SK-N-SH (cell line): ENCODE data around the gene P3H3. TPM values are rescaled to one million over a fixed set of nuclear protein-coding genes. Genes with fewer than 3 reads are reported as not detected.

Experiments
- CTCF ChIA-PET: fragments of 300-600, 350-600 bp; formaldehyde crosslinking; extraction: SDS; loops from one replicate; lab custom pipeline; 2021; lab: Yijun Ruan, JAX
- POLR2A ChIA-PET: fragments of 350-600 bp; sonication (Branson Sonifier 250); formaldehyde crosslinking; extraction: SDS; loops from one replicate; lab custom pipeline; 2020; ENCODE audit warnings: antibody characterized with exemption, inconsistent platforms; lab: Yijun Ruan, JAX
- DNase-seq: peaks from one replicate; pipeline ENCODE4 v3.0.0; 2012
- H2AFZ ChIP-seq: fragments of 200-600 bp; sonication (generic); 2 replicates; pipeline ENCODE4 v1.8.1; 2016; ENCODE audit warnings: antibody characterized with exemption, mild to moderate bottlenecking, low read depth
- H3F3A ChIP-seq: fragments of 200-600 bp; sonication (generic); replicated peaks from 2 replicates; pipeline ENCODE3; 2016; ENCODE audit warnings: antibody characterized with exemption, mild to moderate bottlenecking; ENCODE audit not compliant: insufficient read depth
- H3K27ac ChIP-seq, 2 experiments: fragments of 200-500 bp in 1 of 2; fragments of 200-600 bp in 1 of 2; sonication (Bioruptor generic) in 1 of 2; sonication (generic), shearing (Covaris generic) in 1 of 2; 2 replicates each; pipeline versions ENCODE4 v1.5.1 to v1.6.1; 2014 to 2016; ENCODE audit warnings: low read depth in 2 of 2, inconsistent platforms in 1 of 2, low read length in 1 of 2, mild to moderate bottlenecking in 1 of 2, mixed read lengths in 1 of 2
- H3K27me3 ChIP-seq: fragments of 200-600 bp; sonication (generic), shearing (Covaris generic); 2 replicates; pipeline ENCODE4 v1.6.1; 2016; ENCODE audit warnings: mixed run types; ENCODE audit not compliant: insufficient read depth
- H3K36me3 ChIP-seq, 2 experiments: fragments of 200-500 bp in 1 of 2; fragments of 200-600 bp in 1 of 2; sonication (Bioruptor generic) in 1 of 2; sonication (generic) in 1 of 2; replicated peaks in 1 of 2; 2 replicates each; pipeline versions ENCODE3 to v1.5.1; 2014 to 2016; ENCODE audit warnings: low read length in 1 of 2, mild to moderate bottlenecking in 1 of 2; ENCODE audit not compliant: insufficient read depth in 2 of 2, control insufficient read depth in 1 of 2
- H3K4me1 ChIP-seq, 2 experiments: fragments of 200-500 bp in 1 of 2; fragments of 200-600 bp in 1 of 2; sonication (Bioruptor generic) in 1 of 2; sonication (generic), shearing (Covaris generic) in 1 of 2; 2 replicates each; pipeline versions ENCODE4 v1.5.1 to v1.6.1; 2014 to 2016; ENCODE audit warnings: low read depth in 1 of 2, low read length in 1 of 2, mixed run types in 1 of 2; ENCODE audit not compliant: insufficient read depth in 2 of 2, control insufficient read depth in 1 of 2
- H3K4me2 ChIP-seq: fragments of 200-600 bp; sonication (generic), shearing (Covaris generic); 2 replicates; pipeline ENCODE4 v1.6.1; 2017; ENCODE audit warnings: mixed run types
- H3K4me3 ChIP-seq, 2 experiments: fragments of 200-500 bp in 1 of 2; fragments of 200-600 bp in 1 of 2; sonication (Bioruptor generic) in 1 of 2; sonication (generic), shearing (Covaris generic) in 1 of 2; 2 replicates each; pipeline versions ENCODE4 v1.5.1 to v1.8.1; 2014 to 2016; ENCODE audit warnings: low read depth in 2 of 2, inconsistent platforms in 1 of 2, low read length in 1 of 2, mild to moderate bottlenecking in 1 of 2, mixed read lengths in 1 of 2, moderate library complexity in 1 of 2
- H3K79me2 ChIP-seq: fragments of 200-600 bp; sonication (generic); 2 replicates; pipeline ENCODE4 v1.8.1; 2017; ENCODE audit warnings: mild to moderate bottlenecking; ENCODE audit not compliant: insufficient read depth
- H3K9ac ChIP-seq: fragments of 200-600 bp; sonication (generic); 2 replicates; pipeline ENCODE4 v1.6.1; 2017; ENCODE audit warnings: mixed run types
- H3K9me2 ChIP-seq: fragments of 200-600 bp; sonication (generic); 2 replicates; pipeline ENCODE4 v1.6.1; 2017; ENCODE audit warnings: mixed run types
- H3K9me3 ChIP-seq: fragments of 200-600 bp; sonication (generic); 2 replicates; pipeline ENCODE4 v1.6.1; 2017; ENCODE audit warnings: mixed run types, mild to moderate bottlenecking, moderate library complexity
- H4K20me1 ChIP-seq: fragments of 200-600 bp; sonication (generic); 2 replicates; pipeline ENCODE4 v1.6.1; 2017; ENCODE audit warnings: mild to moderate bottlenecking, mixed run types; ENCODE audit not compliant: insufficient read depth
- CHD2 ChIP-seq: fragments of 150-350 bp; IDR thresholded peaks from 2 replicates; pipeline ENCODE4 v1.6.1; 2018; ENCODE audit warnings: low read length; ENCODE audit not compliant: partially characterized antibody
- ELF1 ChIP-seq: IDR thresholded peaks from 2 replicates; pipeline ENCODE4 v1.4.0; 2012
- FOSL2 ChIP-seq: IDR thresholded peaks from 2 replicates; pipeline ENCODE4 v1.4.0; 2012; ENCODE audit warnings: low read depth, mild to moderate bottlenecking, moderate library complexity, borderline replicate concordance
- FOXM1 ChIP-seq: IDR thresholded peaks from 2 replicates; pipeline ENCODE4 v1.4.0; 2012; ENCODE audit warnings: low read depth, mild to moderate bottlenecking
- GABPA ChIP-seq: IDR thresholded peaks from 2 replicates; pipeline ENCODE4 v1.4.0; 2012; ENCODE audit warnings: low read depth, mild to moderate bottlenecking
- MXI1 ChIP-seq: IDR thresholded peaks from 2 replicates; pipeline ENCODE4 v1.6.1; 2012; ENCODE audit warnings: mild to moderate bottlenecking, low read depth, low read length, improper control_type of control experiment
- PBX3 ChIP-seq: IDR thresholded peaks from 2 replicates; pipeline ENCODE4; 2012
- RAD21 ChIP-seq: IDR thresholded peaks from 2 replicates; pipeline ENCODE4 v1.6.1; 2012; ENCODE audit warnings: mild to moderate bottlenecking, low read length
- SIN3A ChIP-seq: IDR thresholded peaks from 2 replicates; pipeline ENCODE4 v1.6.1; 2012; ENCODE audit warnings: low read depth, mild to moderate bottlenecking, low read length, moderate library complexity, borderline replicate concordance
- SMC3 ChIP-seq: IDR thresholded peaks from 2 replicates; pipeline ENCODE4 v1.6.1; 2012; ENCODE audit warnings: low read depth, low read length, improper control_type of control experiment
- TAF1 ChIP-seq: IDR thresholded peaks from 2 replicates; pipeline ENCODE4 v1.6.1; 2012; ENCODE audit warnings: low read depth, mild to moderate bottlenecking, low read length, moderate library complexity, borderline replicate concordance
- USF1 ChIP-seq: IDR thresholded peaks from 2 replicates; pipeline ENCODE4 v1.4.0; 2012; ENCODE audit warnings: low read depth, borderline replicate concordance
- YY1 ChIP-seq: IDR thresholded peaks from 2 replicates; pipeline ENCODE4 v1.4.0; 2012; ENCODE audit warnings: low read depth, mild to moderate bottlenecking
- WGBS: methylation state at CpG from one replicate; pipeline ENCODE4 v1.1.6; 2017; ENCODE audit warnings: low lambda C conversion rate; 5-methylcytosine and 5-hydroxymethylcytosine counted together
- polyA plus RNA-seq, 3 experiments: library from polyadenylated mRNA; depleted of rRNA; stranded (reverse); fragments of >200 nt; gene quantifications; 2 replicates each; pipeline ENCODE4 v1.2.3, GENCODE V29; 2012
- TF ChIP-seq, protein P1 (sequence below): fragments of 150-350 bp; IDR thresholded peaks from 2 replicates; pipeline ENCODE4 v1.6.1; 2017; ENCODE audit warnings: antibody characterized with exemption, low read length, low read depth, borderline replicate concordance
- TF ChIP-seq, protein P2 (sequence below): IDR thresholded peaks from 2 replicates; pipeline ENCODE4 v1.6.1; 2012; ENCODE audit warnings: mild to moderate bottlenecking, low read depth, low read length, moderate library complexity
- TF ChIP-seq, protein P3 (sequence below): IDR thresholded peaks from 2 replicates; pipeline ENCODE4 v1.4.0; 2012; ENCODE audit warnings: low read depth

The P3H3 gene
- polyA plus RNA-seq, 1 of the 3 experiments (the other 2 are of a cell fraction): 74.6 TPM

- POLR2A ChIA-PET: no interaction called here
- Histone ChIP-seq H3F3A (no peaks in the 10 kb centered on the region), H3K79me2 (no peaks in the 10 kb centered on the region), H3K36me3 (peaks cover 34 to 63% of the 10 kb centered on the region in 2 experiments), H4K20me1 (0 out of 2 replicates have a peak, but pooled peaks cover 8% of the 10 kb centered on the region)
- 96% methylated on average over 8 of the region's 26 CpGs for WGBS
- no peak for TF ChIP-seq SMC3
- TF ChIP-seq RAD21: no peak
- TF ChIP-seq CHD2: no peak
- TF ChIP-seq, protein P1, sequence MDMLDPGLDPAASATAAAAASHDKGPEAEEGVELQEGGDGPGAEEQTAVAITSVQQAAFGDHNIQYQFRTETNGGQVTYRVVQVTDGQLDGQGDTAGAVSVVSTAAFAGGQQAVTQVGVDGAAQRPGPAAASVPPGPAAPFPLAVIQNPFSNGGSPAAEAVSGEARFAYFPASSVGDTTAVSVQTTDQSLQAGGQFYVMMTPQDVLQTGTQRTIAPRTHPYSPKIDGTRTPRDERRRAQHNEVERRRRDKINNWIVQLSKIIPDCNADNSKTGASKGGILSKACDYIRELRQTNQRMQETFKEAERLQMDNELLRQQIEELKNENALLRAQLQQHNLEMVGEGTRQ: no peak
- no peak for TF ChIP-seq PBX3
- TF ChIP-seq, protein P2, sequence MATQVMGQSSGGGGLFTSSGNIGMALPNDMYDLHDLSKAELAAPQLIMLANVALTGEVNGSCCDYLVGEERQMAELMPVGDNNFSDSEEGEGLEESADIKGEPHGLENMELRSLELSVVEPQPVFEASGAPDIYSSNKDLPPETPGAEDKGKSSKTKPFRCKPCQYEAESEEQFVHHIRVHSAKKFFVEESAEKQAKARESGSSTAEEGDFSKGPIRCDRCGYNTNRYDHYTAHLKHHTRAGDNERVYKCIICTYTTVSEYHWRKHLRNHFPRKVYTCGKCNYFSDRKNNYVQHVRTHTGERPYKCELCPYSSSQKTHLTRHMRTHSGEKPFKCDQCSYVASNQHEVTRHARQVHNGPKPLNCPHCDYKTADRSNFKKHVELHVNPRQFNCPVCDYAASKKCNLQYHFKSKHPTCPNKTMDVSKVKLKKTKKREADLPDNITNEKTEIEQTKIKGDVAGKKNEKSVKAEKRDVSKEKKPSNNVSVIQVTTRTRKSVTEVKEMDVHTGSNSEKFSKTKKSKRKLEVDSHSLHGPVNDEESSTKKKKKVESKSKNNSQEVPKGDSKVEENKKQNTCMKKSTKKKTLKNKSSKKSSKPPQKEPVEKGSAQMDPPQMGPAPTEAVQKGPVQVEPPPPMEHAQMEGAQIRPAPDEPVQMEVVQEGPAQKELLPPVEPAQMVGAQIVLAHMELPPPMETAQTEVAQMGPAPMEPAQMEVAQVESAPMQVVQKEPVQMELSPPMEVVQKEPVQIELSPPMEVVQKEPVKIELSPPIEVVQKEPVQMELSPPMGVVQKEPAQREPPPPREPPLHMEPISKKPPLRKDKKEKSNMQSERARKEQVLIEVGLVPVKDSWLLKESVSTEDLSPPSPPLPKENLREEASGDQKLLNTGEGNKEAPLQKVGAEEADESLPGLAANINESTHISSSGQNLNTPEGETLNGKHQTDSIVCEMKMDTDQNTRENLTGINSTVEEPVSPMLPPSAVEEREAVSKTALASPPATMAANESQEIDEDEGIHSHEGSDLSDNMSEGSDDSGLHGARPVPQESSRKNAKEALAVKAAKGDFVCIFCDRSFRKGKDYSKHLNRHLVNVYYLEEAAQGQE: no peak
- no peak for TF ChIP-seq GABPA
- TF ChIP-seq SIN3A: no peak
- no peak for TF ChIP-seq USF1
- TF ChIP-seq MXI1: no peak
- TF ChIP-seq YY1: no peak
- no peak for TF ChIP-seq FOSL2
- no peak for TF ChIP-seq ELF1
- TF ChIP-seq FOXM1: no peak
- TF ChIP-seq, protein P3, sequence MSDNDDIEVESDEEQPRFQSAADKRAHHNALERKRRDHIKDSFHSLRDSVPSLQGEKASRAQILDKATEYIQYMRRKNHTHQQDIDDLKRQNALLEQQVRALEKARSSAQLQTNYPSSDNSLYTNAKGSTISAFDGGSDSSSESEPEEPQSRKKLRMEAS: no peak
- TF ChIP-seq TAF1: no peak
- TF ChIP-seq, all 33 proteins: peak for 0
- Histone ChIP-seq H2AFZ (no peak overlapping the region), H3K9ac (no peak overlapping the region), H3K4me2 (no peak overlapping the region), H3K27me3 (no peaks in the 10 kb centered on the region), H3K9me2 (no peaks in the 10 kb centered on the region), H3K4me3 (no peak overlapping the region), H3K9me3 (no peaks in the 10 kb centered on the region), H3K27ac (no peak overlapping the region), H3K4me1 (no peaks in the 10 kb centered on the region)
- CTCF ChIA-PET: interaction anchor here (1.5 to 14.1 kb wide), 6 partner anchors 10 to 85 kb away, joined by 4 to 225 read pairs (median 36); partner anchors contain the start of genes CDCA3, GNB3, GPR162 and MLF2
- no peak for DNase-seq
Observed at GRCh38 chr12:6837370-6838060, 9.3 kb downstream of the P3H3 start.
